IgD-negative memory B cell (primary cell): Measurements from ENCODE around the gene FOXI2. TPM values are rescaled to one million over a fixed set of nuclear protein-coding genes. Genes with fewer than 3 reads are reported as not detected.

Source experiments
- H3K27ac Mint-ChIP-seq, 3 donors: one replicate each; pipeline ENCODE4 v1.8.0; 2020 to 2022; ENCODE audit warnings: mild to moderate bottlenecking in 3 of 3, mixed read lengths in 3 of 3, moderate library complexity in 1 of 3
- H3K27me3 Mint-ChIP-seq: one replicate; pipeline ENCODE4 v1.8.0; 2021; ENCODE audit warnings: mixed read lengths
- H3K36me3 Mint-ChIP-seq: one replicate; pipeline ENCODE4 v1.8.0; 2020; ENCODE audit warnings: mild to moderate bottlenecking, mixed read lengths
- H3K4me1 Mint-ChIP-seq, 3 donors: one replicate each; pipeline ENCODE4 v1.8.0; 2020 to 2022; ENCODE audit warnings: mixed read lengths in 3 of 3, mild to moderate bottlenecking in 1 of 3
- H3K4me3 Mint-ChIP-seq, 4 donors: one replicate each; pipeline ENCODE4 v1.8.0; 2020 to 2022; ENCODE audit warnings: mild to moderate bottlenecking in 4 of 4, mixed read lengths in 4 of 4, moderate library complexity in 3 of 4
- H3K9me3 Mint-ChIP-seq, 3 donors: one replicate each; pipeline ENCODE4 v1.8.0; 2020 to 2021; ENCODE audit warnings: mixed read lengths in 3 of 3, mild to moderate bottlenecking in 1 of 3
- polyA plus RNA-seq: library from polyadenylated mRNA; unstranded; fragments of 300-500 nt; fragmentation: Illumina TruSeq; gene quantifications from one replicate; pipeline ENCODE4 v1.2.3, GENCODE V29; 2021

Gene FOXI2
- not detected for polyA plus RNA-seq

DNA sequence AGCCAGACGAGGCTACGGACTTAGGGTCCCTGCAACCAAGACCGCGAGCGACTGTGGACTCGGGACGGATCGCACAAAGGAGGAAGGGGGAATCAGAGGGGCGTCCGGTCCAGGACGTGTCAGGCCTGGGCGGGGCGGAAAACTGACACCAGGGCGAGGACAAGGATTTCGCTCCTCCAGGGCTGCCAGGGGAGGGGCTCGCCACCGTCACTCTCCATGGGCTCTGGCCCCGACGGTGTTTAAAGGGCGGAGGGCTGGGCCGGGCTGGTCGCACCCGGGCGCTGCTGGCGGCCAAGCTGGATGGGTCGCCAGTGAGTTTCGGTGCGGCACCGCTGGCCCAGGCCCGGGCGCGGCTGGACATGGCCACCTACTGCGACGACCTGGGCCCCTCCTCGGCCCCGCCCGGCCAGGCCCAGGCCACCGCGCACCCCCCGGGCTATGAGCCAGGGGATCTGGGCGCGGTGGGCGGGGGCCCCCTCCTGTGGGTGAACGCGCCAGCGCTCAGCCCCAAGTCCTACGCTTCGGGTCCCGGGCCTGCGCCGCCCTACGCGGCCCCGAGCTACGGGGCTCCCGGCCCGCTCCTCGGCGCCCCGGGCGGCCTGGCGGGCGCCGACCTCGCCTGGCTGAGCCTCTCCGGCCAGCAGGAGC is at the start of gene FOXI2:
Gene FOXI2 (plus strand): TSS at position 271 of the 648 bp plus-strand sequence. CDS start 89 bp downstream, at position 360.
- H3K4me3 Mint-ChIP-seq: no peak within 1 kb of the TSS
- H3K36me3 Mint-ChIP-seq: no peaks in the 10 kb centered on the region
- H3K9me3 Mint-ChIP-seq: peaks cover 0 to 3% (median 0%) of the 10 kb centered on the region in 3 donors
- H3K27ac Mint-ChIP-seq: no peak within 1 kb of the TSS
- H3K4me1 Mint-ChIP-seq: peaks cover 0 to 1% (median 0%) of the 10 kb centered on the region in 3 donors
- peaks cover 25% of the 10 kb centered on the region for H3K27me3 Mint-ChIP-seq

DNA sequence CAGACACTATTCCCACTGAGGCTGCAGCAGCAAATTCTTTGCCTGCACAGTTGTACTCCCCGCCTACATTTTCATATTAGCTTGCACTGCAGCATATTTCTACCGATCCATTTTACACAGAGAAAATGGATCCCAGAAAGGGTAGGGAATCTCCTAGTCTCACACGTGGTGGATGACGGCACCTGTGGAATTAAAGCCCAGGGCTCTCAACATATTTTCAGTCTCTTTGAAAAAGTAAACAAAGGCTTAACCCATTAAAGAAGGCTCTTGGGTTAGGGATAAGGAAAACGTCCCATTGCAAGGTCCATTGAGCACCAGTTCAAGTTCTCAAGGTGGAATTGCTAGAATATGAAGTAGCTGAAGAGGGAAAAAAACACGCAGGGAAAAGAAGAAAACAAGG is 49.4 kb upstream of the FOXI2 start:
- no peak overlapping the region for H3K27ac Mint-ChIP-seq
- H3K36me3 Mint-ChIP-seq: no peaks in the 10 kb centered on the region
- peaks cover 0 to 1% (median 0%) of the 10 kb centered on the region in 3 donors for H3K9me3 Mint-ChIP-seq
- H3K27me3 Mint-ChIP-seq: no peaks in the 10 kb centered on the region
- H3K4me3 Mint-ChIP-seq: no peak overlapping the region
- no peaks in the 10 kb centered on the region for H3K4me1 Mint-ChIP-seq

GRCh38 chr10:127690176-127690835 is 46.7 kb upstream of the FOXI2 start:
- Mint-ChIP-seq H3K27ac (peak overlapping the region in 1 of 3 donors; percentile 46), H3K4me1 (peaks cover 0 to 2% (median 0%) of the 10 kb centered on the region in 3 donors), H3K27me3 (no peaks in the 10 kb centered on the region), H3K9me3 (peaks cover 0 to 5% (median 1%) of the 10 kb centered on the region in 3 donors), H3K4me3 (no peak overlapping the region), H3K36me3 (no peaks in the 10 kb centered on the region)

- Mint-ChIP-seq H3K27me3 (no peaks in the 10 kb centered on the region), H3K27ac (no peak overlapping the region), H3K4me1 (peaks cover 0 to 2% (median 0%) of the 10 kb centered on the region in 3 donors), H3K36me3 (no peaks in the 10 kb centered on the region), H3K4me3 (no peak overlapping the region), H3K9me3 (peaks cover 0 to 5% (median 0%) of the 10 kb centered on the region in 3 donors)
Measured at GRCh38 chr10:127694580-127695193, 42.3 kb upstream of the FOXI2 start.

DNA sequence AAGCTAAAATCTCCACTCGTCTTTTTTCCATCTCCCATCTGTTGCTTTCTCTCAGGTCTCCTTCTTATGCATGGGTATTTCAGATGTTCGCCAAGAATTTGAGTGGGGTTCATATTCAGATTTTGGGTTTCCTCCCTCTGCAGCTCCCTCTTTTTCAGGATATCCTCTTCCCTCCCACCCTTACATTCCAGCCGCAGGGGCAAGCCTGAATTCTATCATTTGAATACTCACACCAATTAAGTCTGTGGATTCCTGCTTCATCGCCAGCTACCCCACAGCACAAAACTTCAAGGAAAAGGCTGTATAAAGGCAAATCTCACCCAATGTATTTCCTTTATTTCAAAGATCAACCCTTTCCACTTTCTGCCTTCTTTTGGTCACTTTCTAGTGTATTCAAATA is 41.6 kb upstream of the FOXI2 start:
- no peak overlapping the region for H3K27ac Mint-ChIP-seq
- no peaks in the 10 kb centered on the region for H3K36me3 Mint-ChIP-seq
- no peaks in the 10 kb centered on the region for H3K27me3 Mint-ChIP-seq
- no peak overlapping the region for H3K4me3 Mint-ChIP-seq
- H3K4me1 Mint-ChIP-seq: peaks cover 0 to 2% (median 0%) of the 10 kb centered on the region in 3 donors
- H3K9me3 Mint-ChIP-seq: peaks cover 0 to 5% (median 0%) of the 10 kb centered on the region in 3 donors

DNA sequence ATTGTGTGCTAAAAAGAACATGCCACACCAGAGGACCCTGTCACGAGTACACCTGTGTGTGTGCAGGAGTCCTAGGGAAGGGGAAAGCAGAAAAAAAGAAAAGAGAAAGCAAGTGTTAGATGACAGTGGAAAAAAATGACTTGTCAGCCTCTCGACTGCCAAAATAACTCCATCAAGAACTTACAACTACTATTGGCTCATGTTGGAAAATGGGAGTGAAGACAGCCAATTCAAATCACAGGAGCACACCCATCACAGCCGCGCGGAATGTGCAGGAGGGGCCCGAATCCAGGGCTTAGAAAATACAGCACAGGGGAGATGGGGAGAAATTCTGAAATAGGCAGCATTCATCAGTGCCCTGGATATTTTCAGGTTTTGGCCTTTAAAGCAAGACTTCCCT is 38.1 kb upstream of the FOXI2 start:
- Mint-ChIP-seq H3K4me3 (no peak overlapping the region), H3K27me3 (peaks cover 4% of the 10 kb centered on the region), H3K27ac (no peak overlapping the region), H3K4me1 (no peaks in the 10 kb centered on the region), H3K36me3 (no peaks in the 10 kb centered on the region), H3K9me3 (no peaks in the 10 kb centered on the region)

GRCh38 chr10:127699311-127699710 is 37.7 kb upstream of the FOXI2 start:
- H3K4me1 Mint-ChIP-seq: no peaks in the 10 kb centered on the region
- H3K27me3 Mint-ChIP-seq: peaks cover 6% of the 10 kb centered on the region
- no peaks in the 10 kb centered on the region for H3K36me3 Mint-ChIP-seq
- H3K27ac Mint-ChIP-seq: no peak overlapping the region
- peaks cover 0 to 2% (median 1%) of the 10 kb centered on the region in 3 donors for H3K9me3 Mint-ChIP-seq
- no peak overlapping the region for H3K4me3 Mint-ChIP-seq

DNA sequence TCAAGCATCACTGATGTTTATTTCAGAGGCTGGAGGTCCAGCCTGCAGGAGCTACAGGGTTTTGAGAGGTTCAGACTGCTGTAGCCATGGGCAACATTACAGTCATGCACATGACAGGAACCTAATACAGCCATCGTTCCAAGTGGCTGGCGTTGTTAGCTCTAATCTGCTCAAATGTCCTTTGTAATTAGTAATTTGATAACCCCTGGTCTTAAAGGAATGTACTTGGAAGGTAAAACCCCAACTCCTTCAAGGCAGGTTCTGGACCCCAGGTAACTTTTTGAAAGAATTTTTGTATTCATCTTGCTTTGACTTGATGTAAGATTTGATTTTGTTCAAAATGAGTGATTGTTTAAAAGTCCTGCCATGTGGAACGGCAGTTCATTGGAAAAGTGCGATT is 34.7 kb upstream of the FOXI2 start:
- Mint-ChIP-seq H3K4me3 (no peak overlapping the region), H3K27ac (no peak overlapping the region), H3K9me3 (peaks cover 0 to 3% (median 2%) of the 10 kb centered on the region in 3 donors), H3K36me3 (no peaks in the 10 kb centered on the region), H3K4me1 (no peaks in the 10 kb centered on the region), H3K27me3 (peaks cover 12% of the 10 kb centered on the region)

- H3K9me3 Mint-ChIP-seq: peaks cover 0 to 4% (median 0%) of the 10 kb centered on the region in 3 donors
- H3K4me1 Mint-ChIP-seq: no peaks in the 10 kb centered on the region
- no peaks in the 10 kb centered on the region for H3K36me3 Mint-ChIP-seq
- H3K27ac Mint-ChIP-seq: no peak overlapping the region
- H3K27me3 Mint-ChIP-seq: no peaks in the 10 kb centered on the region
- H3K4me3 Mint-ChIP-seq: no peak overlapping the region
Measured at GRCh38 chr10:127715249-127715648, 21.7 kb upstream of the FOXI2 start.

DNA sequence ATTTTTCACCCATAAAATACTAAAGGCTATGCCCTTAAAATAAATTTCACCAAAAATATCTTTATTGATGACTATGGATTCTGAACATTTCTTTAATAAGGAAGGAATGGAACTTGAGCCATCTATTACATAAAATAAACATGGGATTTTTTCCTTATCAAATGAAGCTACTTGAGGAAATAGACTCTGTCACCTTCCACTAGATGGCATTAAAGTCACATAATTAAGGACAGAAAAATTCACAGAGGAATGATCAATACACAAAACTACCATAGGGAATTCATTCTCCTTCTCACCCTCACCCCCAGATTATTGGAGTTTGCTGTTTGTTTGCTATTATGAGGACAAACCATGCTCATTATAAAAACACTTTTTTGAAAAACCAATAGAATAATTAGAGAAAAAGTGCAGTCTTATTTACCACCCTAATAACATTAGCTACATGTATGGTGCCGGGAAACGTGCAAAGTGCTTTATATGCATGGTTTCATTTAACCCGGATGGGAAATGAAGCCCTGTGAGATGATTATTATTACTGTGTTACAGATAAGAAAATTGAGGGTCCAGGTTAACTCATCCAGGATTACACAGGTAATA is 21.1 kb upstream of the FOXI2 start:
- Mint-ChIP-seq H3K4me3 (no peak overlapping the region), H3K4me1 (no peaks in the 10 kb centered on the region), H3K27me3 (no peaks in the 10 kb centered on the region), H3K36me3 (no peaks in the 10 kb centered on the region), H3K9me3 (peaks cover 0 to 4% (median 0%) of the 10 kb centered on the region in 3 donors), H3K27ac (no peak overlapping the region)

GRCh38 chr10:127720142-127720541 is 16.8 kb upstream of the FOXI2 start:
- Mint-ChIP-seq H3K4me3 (no peak overlapping the region), H3K36me3 (no peaks in the 10 kb centered on the region), H3K4me1 (no peaks in the 10 kb centered on the region), H3K27me3 (no peaks in the 10 kb centered on the region), H3K27ac (no peak overlapping the region), H3K9me3 (peaks cover 0 to 5% (median 5%) of the 10 kb centered on the region in 3 donors)

DNA sequence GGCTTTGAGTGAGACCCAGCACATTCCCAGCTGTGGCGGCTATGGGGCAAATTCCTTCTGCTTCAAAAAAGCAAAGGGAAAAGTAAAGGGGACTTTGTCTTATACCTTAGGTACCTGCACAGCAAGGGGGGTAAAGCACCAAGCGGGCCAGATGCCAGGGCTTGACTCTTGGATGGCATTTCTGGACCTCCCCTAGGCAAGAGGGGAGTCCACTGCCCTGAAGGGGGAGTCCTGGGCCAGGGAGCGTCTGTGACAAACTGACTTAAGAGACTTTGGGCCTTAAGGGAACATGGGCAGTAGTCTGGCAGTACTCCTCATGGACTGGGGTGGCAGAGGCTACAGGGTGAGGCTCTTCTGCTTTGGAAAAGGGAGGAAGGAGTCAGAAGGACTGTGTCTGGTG is 16.1 kb upstream of the FOXI2 start:
- H3K27me3 Mint-ChIP-seq: no peaks in the 10 kb centered on the region
- H3K27ac Mint-ChIP-seq: no peak overlapping the region
- no peaks in the 10 kb centered on the region for H3K36me3 Mint-ChIP-seq
- H3K4me3 Mint-ChIP-seq: no peak overlapping the region
- peaks cover 0 to 5% (median 5%) of the 10 kb centered on the region in 3 donors for H3K9me3 Mint-ChIP-seq
- no peaks in the 10 kb centered on the region for H3K4me1 Mint-ChIP-seq

- H3K36me3 Mint-ChIP-seq: no peaks in the 10 kb centered on the region
- peaks cover 0 to 3% (median 2%) of the 10 kb centered on the region in 3 donors for H3K9me3 Mint-ChIP-seq
- H3K27ac Mint-ChIP-seq: no peak overlapping the region
- no peak overlapping the region for H3K4me3 Mint-ChIP-seq
- H3K4me1 Mint-ChIP-seq: peaks cover 0 to 1% (median 0%) of the 10 kb centered on the region in 3 donors
- H3K27me3 Mint-ChIP-seq: peaks cover 25% of the 10 kb centered on the region
Measured at GRCh38 chr10:127734753-127735152, 2.2 kb upstream of the FOXI2 start.

GRCh38 chr10:127735156-127735555 is 1.8 kb upstream of the FOXI2 start:
- Mint-ChIP-seq H3K27me3 (peaks cover 25% of the 10 kb centered on the region), H3K36me3 (no peaks in the 10 kb centered on the region), H3K4me3 (no peak overlapping the region), H3K27ac (no peak overlapping the region), H3K4me1 (peaks cover 0 to 1% (median 0%) of the 10 kb centered on the region in 3 donors), H3K9me3 (peaks cover 0 to 3% (median 0%) of the 10 kb centered on the region in 3 donors)

DNA sequence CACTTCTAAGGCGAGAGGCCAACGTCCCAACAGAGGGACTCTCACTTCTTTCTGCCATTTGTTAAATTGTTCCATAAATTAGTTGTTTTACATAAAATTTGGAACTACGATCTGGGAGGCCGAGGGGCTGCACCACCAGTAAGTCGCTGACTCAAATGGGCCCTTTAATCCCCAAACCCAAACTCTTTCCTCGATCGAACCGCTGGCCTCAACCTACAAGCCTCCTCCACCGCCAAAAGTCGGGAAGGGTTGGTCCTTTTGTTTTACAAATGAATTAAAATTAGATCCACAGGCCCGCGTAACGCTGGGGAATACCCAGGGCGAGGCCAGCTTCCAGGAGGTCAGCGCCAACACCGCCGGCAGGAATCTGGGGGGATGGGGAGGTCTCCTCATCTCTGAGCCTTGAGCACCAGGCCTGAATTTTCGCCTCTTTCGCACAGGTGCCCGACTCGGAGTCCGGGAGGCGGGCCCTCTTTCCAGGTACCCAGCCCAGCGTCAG is 1.2 kb upstream of the FOXI2 start:
- Mint-ChIP-seq H3K9me3 (peaks cover 0 to 3% (median 0%) of the 10 kb centered on the region in 3 donors), H3K36me3 (no peaks in the 10 kb centered on the region), H3K27me3 (peaks cover 25% of the 10 kb centered on the region), H3K4me1 (peaks cover 0 to 1% (median 0%) of the 10 kb centered on the region in 3 donors), H3K27ac (no peak overlapping the region), H3K4me3 (no peak overlapping the region)
